Adrenal gland (tissue), 5 donors: ENCODE data around the gene FILIP1.

ENCODE experiments used
- POLR2A ChIP-seq, 2 donors: fragments of 450-650 bp; IDR thresholded peaks; one replicate each; pipeline ENCODE4 v1.6.1; 2017; ENCODE audit warnings: antibody characterized with exemption in 2 of 2, mild to moderate bottlenecking in 2 of 2, moderate library complexity in 1 of 2
- TF ChIP-seq, protein P1 (sequence below), 6 experiments: fragments of 450-650 bp in 4 of 6; fragments of 200-600 bp in 2 of 6; sonication (generic) in 1 of 6; IDR thresholded peaks; 1 replicate in 5 of 6; 2 replicates in 1 of 6; pipeline versions ENCODE4 v1.5.1 to v1.8.0; 2016 to 2021; ENCODE audit warnings: antibody characterized with exemption in 6 of 6, mild to moderate bottlenecking in 2 of 6, moderate library complexity in 1 of 6
- donor health status: DM: no; HTN: no; CAD: no.

DNA sequence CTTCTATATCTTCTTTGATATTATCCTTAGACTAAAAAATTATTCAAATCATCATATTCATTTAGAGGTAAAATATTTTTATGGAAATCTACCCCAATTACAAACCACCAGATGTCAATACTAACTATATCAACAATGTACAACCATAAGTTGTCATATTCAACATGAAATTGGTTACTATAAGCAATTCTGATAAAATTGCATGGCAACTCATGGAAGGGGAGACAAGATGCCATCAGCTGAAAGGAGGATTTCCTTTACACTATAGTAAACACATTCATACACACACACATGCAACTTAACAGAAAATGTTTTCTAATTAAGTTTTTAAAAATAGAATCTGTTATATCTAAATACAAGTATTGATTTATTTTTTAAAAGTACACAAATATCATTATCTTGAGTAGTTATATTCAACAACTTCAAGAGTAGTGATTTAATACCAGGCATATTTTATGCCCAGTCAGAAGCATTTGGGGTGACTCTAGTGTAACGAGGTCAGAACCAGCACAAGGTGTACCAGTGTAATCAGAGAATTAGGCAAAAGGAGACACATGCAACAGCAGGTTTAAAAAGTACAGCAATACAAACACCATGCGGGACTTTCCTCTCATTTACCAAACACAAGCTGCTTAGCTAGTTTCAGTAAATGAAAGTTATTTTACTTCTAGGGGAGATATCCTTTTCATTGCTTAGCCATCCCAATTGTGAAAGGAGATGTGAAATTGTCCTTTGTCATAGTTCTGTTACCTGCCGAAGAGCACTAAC is 1.0 kb downstream of the FILIP1 start:
- TF ChIP-seq, protein P1, sequence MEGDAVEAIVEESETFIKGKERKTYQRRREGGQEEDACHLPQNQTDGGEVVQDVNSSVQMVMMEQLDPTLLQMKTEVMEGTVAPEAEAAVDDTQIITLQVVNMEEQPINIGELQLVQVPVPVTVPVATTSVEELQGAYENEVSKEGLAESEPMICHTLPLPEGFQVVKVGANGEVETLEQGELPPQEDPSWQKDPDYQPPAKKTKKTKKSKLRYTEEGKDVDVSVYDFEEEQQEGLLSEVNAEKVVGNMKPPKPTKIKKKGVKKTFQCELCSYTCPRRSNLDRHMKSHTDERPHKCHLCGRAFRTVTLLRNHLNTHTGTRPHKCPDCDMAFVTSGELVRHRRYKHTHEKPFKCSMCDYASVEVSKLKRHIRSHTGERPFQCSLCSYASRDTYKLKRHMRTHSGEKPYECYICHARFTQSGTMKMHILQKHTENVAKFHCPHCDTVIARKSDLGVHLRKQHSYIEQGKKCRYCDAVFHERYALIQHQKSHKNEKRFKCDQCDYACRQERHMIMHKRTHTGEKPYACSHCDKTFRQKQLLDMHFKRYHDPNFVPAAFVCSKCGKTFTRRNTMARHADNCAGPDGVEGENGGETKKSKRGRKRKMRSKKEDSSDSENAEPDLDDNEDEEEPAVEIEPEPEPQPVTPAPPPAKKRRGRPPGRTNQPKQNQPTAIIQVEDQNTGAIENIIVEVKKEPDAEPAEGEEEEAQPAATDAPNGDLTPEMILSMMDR (IDR thresholded peaks at IDR 0.05): no peak
- no peak for TF ChIP-seq POLR2A (IDR thresholded peaks at IDR 0.05)
